Loucy (cell line): ENCODE measurements around the gene TRUB2.

Experiments
- H2AFZ ChIP-seq: fragments of 200-600 bp; sonication (generic); 2 replicates; pipeline ENCODE4 v1.6.0; 2016; ENCODE audit warnings: antibody characterized with exemption, mild to moderate bottlenecking, low read length, moderate library complexity
- H3F3A ChIP-seq: fragments of 200-600 bp; 2 replicates; pipeline ENCODE4 v1.6.0; 2016; ENCODE audit warnings: antibody characterized with exemption, low read depth, mild to moderate bottlenecking
- H3K27me3 ChIP-seq: fragments of 200-600 bp; sonication (generic); 2 replicates; pipeline ENCODE4 v1.6.1; 2014; ENCODE audit warnings: low read length, mild to moderate bottlenecking; ENCODE audit not compliant: insufficient read depth, poor library complexity, severe bottlenecking
- H3K36me3 ChIP-seq: fragments of 200-600 bp; sonication (generic); 2 replicates; pipeline ENCODE4 v1.6.1; 2016; ENCODE audit warnings: low read length; ENCODE audit not compliant: insufficient read depth
- H3K4me1 ChIP-seq: fragments of 200-600 bp; sonication (generic); 2 replicates; pipeline ENCODE4 v1.5.1; 2014; ENCODE audit warnings: low read length, mild to moderate bottlenecking; ENCODE audit not compliant: insufficient read depth, poor library complexity, severe bottlenecking
- H3K4me2 ChIP-seq: fragments of 200-600 bp; sonication (generic); 2 replicates; pipeline ENCODE4 v1.6.0; 2014; ENCODE audit warnings: antibody characterized with exemption, low read length, low read depth, mild to moderate bottlenecking; ENCODE audit not compliant: poor library complexity, severe bottlenecking
- H3K4me3 ChIP-seq: fragments of 200-600 bp; sonication (generic); 2 replicates; pipeline ENCODE4 v1.5.1; 2014; ENCODE audit warnings: low read length, mild to moderate bottlenecking, mixed read lengths; ENCODE audit not compliant: poor library complexity, severe bottlenecking
- H3K79me2 ChIP-seq: fragments of 200-600 bp; sonication (generic); 2 replicates; pipeline ENCODE4 v1.6.1; 2014; ENCODE audit warnings: low read length; ENCODE audit not compliant: insufficient read depth
- H3K9ac ChIP-seq: fragments of 200-600 bp; sonication (generic); 2 replicates; pipeline ENCODE4 v1.6.0; 2014; ENCODE audit warnings: mild to moderate bottlenecking, low read depth, low read length, moderate library complexity; ENCODE audit not compliant: poor library complexity, severe bottlenecking
- H3K9me2 ChIP-seq: fragments of 200-600 bp; sonication (generic); replicated peaks from 2 replicates; pipeline ENCODE4 v1.6.1; 2016; ENCODE audit warnings: low read depth, low read length, mixed read lengths
- H3K9me3 ChIP-seq: fragments of 200-600 bp; sonication (generic); 2 replicates; pipeline ENCODE4 v1.6.1; 2014; ENCODE audit warnings: mild to moderate bottlenecking, antibody characterized with exemption, low read length, low read depth; ENCODE audit not compliant: insufficient read depth
- H4K20me1 ChIP-seq: fragments of 200-600 bp; sonication (generic); 2 replicates; pipeline ENCODE4 v1.6.0; 2014; ENCODE audit warnings: antibody characterized with exemption, low read length, mild to moderate bottlenecking; ENCODE audit not compliant: insufficient read depth, poor library complexity, severe bottlenecking
- CTCF ChIP-seq: fragments of 200-600 bp; sonication (generic); conservative IDR thresholded peaks from 2 replicates; pipeline ENCODE4 v1.5.1; 2014; ENCODE audit warnings: mild to moderate bottlenecking, antibody characterized with exemption, low read length
- EZH2phosphoT487 ChIP-seq: fragments of 200-600 bp; IDR thresholded peaks from 2 replicates; pipeline ENCODE4 v1.6.1; 2018; ENCODE audit warnings: antibody characterized with exemption, mild to moderate bottlenecking, moderate library complexity, borderline replicate concordance

TRUB2 gene

GRCh38 chr9:128271512-128271911 lies 50.7 kb downstream of the TRUB2 start:
- Histone ChIP-seq H3K4me1 (peaks cover 28% of the 10 kb centered on the region), H3K79me2 (peaks cover 22% of the 10 kb centered on the region)

GRCh38 chr9:128271112-128271511 lies 51.1 kb downstream of the TRUB2 start:
- no peaks in the 10 kb centered on the region for H3K36me3 ChIP-seq
- peaks cover 18% of the 10 kb centered on the region for H3K79me2 ChIP-seq

More at GRCh38 chr9:128271512-128271911, 50.7 kb downstream of the TRUB2 start:
- no peak overlapping the region for H3K4me3 ChIP-seq
- TF ChIP-seq EZH2phosphoT487 (no peak), CTCF (no peak)
- H2AFZ ChIP-seq, result no peak overlapping the region
- no peak overlapping the region for H3K9ac ChIP-seq
- peak overlapping the region; percentile 9 for H3K4me2 ChIP-seq
- H3K9me2 ChIP-seq, result no peaks in the 10 kb centered on the region
- no peaks in the 10 kb centered on the region for H3K27me3 ChIP-seq
- H3K9me3 ChIP-seq, result no peaks in the 10 kb centered on the region
- H3K36me3 ChIP-seq, result no peaks in the 10 kb centered on the region
- no peaks in the 10 kb centered on the region for H3F3A ChIP-seq
- peaks cover 14% of the 10 kb centered on the region for H4K20me1 ChIP-seq

GRCh38 chr9:128266868-128267590 lies 55.2 kb downstream of the TRUB2 start:
- H3K9ac ChIP-seq, result no peak overlapping the region
- no peak overlapping the region for H3K4me3 ChIP-seq
- H3F3A ChIP-seq, result no peaks in the 10 kb centered on the region
- no peaks in the 10 kb centered on the region for H4K20me1 ChIP-seq
- no peaks in the 10 kb centered on the region for H3K9me3 ChIP-seq
- H3K4me2 ChIP-seq, result no peak overlapping the region
- H3K4me1 ChIP-seq, result no peaks in the 10 kb centered on the region
- no peak overlapping the region for H2AFZ ChIP-seq
- H3K36me3 ChIP-seq, result no peaks in the 10 kb centered on the region; the same call in 1 of the 2 replicates
- H3K79me2 ChIP-seq, result no peaks in the 10 kb centered on the region
- H3K27me3 ChIP-seq, result no peaks in the 10 kb centered on the region
- TF ChIP-seq CTCF, result no peak
- no peaks in the 10 kb centered on the region for H3K9me2 ChIP-seq

More at GRCh38 chr9:128271112-128271511, 51.1 kb downstream of the TRUB2 start:
- H2AFZ ChIP-seq, result no peak overlapping the region
- peaks cover 14% of the 10 kb centered on the region for H4K20me1 ChIP-seq
- TF ChIP-seq CTCF, result no peak
- H3K4me1 ChIP-seq, result peaks cover 25% of the 10 kb centered on the region
- H3K9me2 ChIP-seq, result no peaks in the 10 kb centered on the region
- no peaks in the 10 kb centered on the region for H3K9me3 ChIP-seq
- H3K4me3 ChIP-seq, result no peak overlapping the region
- no peak overlapping the region for H3K9ac ChIP-seq
- H3K27me3 ChIP-seq, result no peaks in the 10 kb centered on the region
- peak overlapping the region; percentile 9 for H3K4me2 ChIP-seq
- no peaks in the 10 kb centered on the region for H3F3A ChIP-seq
